ENCODE data around the gene NNAT.

- TF ChIP-seq CTCF (IDR thresholded peaks at IDR 0.05) = no peak
- TF ChIP-seq EZH2phosphoT487 (IDR thresholded peaks at IDR 0.05) = no peak
These were observed 46.9 kb downstream of the NNAT start for GRCh38 chr20:37567671-37568588.
